GM19351 (cell line): ENCODE results near the gene MAPKAPK2.
"Not testable (repeated sequence)": the region's sequence is repeated elsewhere in the genome, so short reads cannot be mapped to it uniquely, and the experiment has no call there.

Experiments
- ATAC-seq: cut with Tn5 transposase; IDR thresholded peaks from one replicate; pipeline ENCODE4 v1.9.1; 2021; ENCODE audit warnings: mild to moderate bottlenecking, moderate library complexity; ENCODE audit not compliant: unreplicated experiment

The MAPKAPK2 gene

GRCh38 chr1:206684478-206685333 lies at the start of gene MAPKAPK2:
MAPKAPK2 (plus strand) TSS chr1:206684905; CDS start chr1:206685230, 325 bp downstream.
- peak; percentile 47 for ATAC-seq

GRCh38 chr1:206635080-206635977 lies 49.4 kb upstream of the MAPKAPK2 start, which contains the start of gene DYRK3:
DYRK3 (plus strand) TSS chr1:206635536; CDS start chr1:206635704, 168 bp downstream.
- ATAC-seq: peak; percentile 87

GRCh38 chr1:206635978-206636345 lies 48.7 kb upstream of the MAPKAPK2 start:
- ATAC-seq: no peak

GRCh38 chr1:206636671-206637070 lies 48.0 kb upstream of the MAPKAPK2 start:
- ATAC-seq: no peak

- ATAC-seq: no peak
Measured at GRCh38 chr1:206637605-206638004, 47.1 kb upstream of the MAPKAPK2 start.

GRCh38 chr1:206642074-206642473 lies 42.6 kb upstream of the MAPKAPK2 start:
- ATAC-seq: not testable (repeated sequence)

GRCh38 chr1:206643118-206643698 lies 41.5 kb upstream of the MAPKAPK2 start:
- no peak for ATAC-seq

GRCh38 chr1:206646504-206646903 lies 38.2 kb upstream of the MAPKAPK2 start:
- ATAC-seq: no peak

GRCh38 chr1:206647224-206647623 lies 37.5 kb upstream of the MAPKAPK2 start:
- ATAC-seq: no peak

GRCh38 chr1:206649261-206649921 lies 35.3 kb upstream of the MAPKAPK2 start:
- ATAC-seq: no peak

GRCh38 chr1:206651014-206651413 lies 33.7 kb upstream of the MAPKAPK2 start:
- no peak for ATAC-seq

- no peak for ATAC-seq
Measured at GRCh38 chr1:206651958-206652890, 32.5 kb upstream of the MAPKAPK2 start.

- ATAC-seq: no peak
Measured at GRCh38 chr1:206653715-206654459, 30.8 kb upstream of the MAPKAPK2 start.

- no peak for ATAC-seq
Measured at GRCh38 chr1:206654828-206655227, 29.9 kb upstream of the MAPKAPK2 start.

- no peak for ATAC-seq
Measured at GRCh38 chr1:206655471-206655882, 29.2 kb upstream of the MAPKAPK2 start.

- ATAC-seq: no peak
Measured at GRCh38 chr1:206656936-206657335, 27.8 kb upstream of the MAPKAPK2 start.

- ATAC-seq: no peak
Measured at GRCh38 chr1:206657751-206658150, 27.0 kb upstream of the MAPKAPK2 start.

GRCh38 chr1:206658264-206658980 lies 26.3 kb upstream of the MAPKAPK2 start:
- no peak for ATAC-seq
